Measurements from ENCODE around the gene PPP1R26.

PPP1R26 gene

DNA sequence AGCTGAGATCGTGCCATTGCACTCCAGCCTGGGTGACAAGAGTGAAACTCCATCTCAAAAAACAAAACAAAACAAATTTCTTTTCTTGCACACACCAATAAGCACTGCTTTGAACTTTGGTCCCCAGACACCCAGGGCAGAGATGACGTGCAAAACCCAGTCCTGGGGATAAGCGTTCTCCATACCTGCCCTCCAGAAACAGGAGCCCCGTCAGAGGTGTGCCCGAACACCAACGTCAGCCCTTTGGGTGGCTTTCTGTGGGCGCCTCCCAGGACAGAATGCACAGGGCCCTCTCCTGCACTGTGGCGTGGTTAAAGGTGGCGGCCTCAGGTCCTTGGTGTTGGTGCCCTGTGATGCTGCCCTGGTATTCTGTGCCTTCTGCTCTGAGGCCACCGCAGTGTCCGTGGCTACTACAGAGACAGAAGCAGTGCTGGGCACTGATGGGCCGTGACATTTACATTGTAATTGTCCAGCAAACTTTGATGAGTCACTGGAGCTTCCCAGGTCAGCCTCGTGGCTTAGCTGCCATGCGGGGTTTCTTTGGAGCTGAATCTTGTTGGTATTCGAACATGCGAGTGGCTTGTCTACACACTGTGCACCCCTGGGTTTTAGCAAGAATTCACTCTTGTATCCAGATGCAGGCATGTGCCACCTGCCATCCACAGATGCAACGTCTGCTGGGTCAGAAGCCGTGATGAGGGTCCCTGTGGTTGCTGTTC is 9.8 kb downstream of the PPP1R26 start:
- no peak for DNase-seq

DNA sequence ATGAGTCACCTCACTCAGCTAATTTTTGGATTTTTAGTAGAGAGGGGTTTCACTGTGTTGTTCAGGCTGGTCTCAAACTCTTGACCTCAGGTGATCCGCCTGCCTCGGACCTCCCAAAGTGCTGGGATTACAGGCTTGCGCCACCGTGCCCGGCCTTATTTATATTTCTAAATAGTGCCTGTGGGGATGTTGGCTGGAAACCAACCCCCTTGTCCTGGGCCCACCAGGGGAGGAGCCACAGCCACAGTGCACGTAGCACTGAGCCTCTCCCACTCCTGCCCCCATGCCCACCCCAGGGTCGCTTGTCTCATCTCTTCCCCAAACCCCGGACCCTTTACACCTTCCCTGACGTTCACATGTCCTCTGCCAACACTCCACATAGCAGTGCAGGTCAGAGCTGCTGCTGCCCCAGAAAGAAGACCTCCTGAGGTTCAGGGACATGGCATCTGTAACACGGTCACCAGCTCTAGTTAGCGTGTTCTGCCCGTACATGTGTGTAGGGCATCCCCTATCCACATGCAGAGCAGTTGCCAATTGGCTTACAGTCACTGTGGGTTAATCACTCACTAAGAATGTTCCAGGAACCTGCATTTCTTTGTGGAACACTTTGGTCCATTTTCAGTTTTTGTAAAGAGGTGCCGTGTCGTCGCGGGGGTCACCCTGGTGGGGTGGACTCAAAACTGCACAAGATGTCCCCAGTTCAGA is 10.7 kb downstream of the PPP1R26 start:
- no peak for DNase-seq

DNA sequence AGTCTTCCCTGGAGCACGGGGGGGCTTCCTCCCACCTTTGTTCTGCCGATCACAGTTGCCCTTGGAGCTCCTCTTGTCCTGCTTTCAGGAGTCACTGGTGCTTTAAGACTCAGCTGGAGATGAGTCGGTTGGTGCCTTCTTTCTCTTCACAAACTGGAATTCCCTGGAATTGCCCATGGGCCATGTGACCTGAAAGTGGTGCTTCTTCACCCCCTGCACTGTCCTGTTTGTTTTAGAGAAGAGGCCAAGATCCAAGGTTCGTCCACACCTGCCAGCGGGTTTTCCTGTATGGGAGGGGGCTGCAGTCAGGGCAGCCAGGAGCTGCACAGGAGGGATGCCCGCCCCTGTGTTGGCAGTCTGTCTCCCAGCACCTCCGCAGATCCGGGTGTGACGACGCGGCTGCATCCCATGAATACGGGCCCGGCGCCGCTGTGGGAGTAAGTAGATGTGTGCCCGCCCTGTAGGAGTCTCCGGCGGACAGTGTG is 11.4 kb downstream of the PPP1R26 start:
- DNase-seq: no peak

DNA sequence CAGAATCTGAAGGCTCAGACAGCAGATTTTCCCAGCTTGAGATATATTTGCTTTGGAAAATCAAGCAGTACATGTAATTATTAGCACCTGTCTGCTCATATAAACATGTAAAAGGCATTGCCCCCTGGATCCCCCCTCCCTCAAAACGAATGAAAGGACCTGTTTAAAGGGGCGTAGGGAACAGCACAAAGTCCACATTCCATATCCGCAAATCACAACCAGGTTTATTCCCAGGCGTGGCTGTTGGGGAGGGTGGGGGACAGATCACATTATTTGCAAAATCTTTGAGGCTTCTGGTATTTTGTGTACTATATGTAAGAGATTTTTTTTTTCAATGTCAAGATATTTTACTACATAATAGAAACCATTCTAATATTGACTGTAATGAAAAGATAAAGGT is 12.2 kb downstream of the PPP1R26 start:
- DNase-seq: no peak

DNA sequence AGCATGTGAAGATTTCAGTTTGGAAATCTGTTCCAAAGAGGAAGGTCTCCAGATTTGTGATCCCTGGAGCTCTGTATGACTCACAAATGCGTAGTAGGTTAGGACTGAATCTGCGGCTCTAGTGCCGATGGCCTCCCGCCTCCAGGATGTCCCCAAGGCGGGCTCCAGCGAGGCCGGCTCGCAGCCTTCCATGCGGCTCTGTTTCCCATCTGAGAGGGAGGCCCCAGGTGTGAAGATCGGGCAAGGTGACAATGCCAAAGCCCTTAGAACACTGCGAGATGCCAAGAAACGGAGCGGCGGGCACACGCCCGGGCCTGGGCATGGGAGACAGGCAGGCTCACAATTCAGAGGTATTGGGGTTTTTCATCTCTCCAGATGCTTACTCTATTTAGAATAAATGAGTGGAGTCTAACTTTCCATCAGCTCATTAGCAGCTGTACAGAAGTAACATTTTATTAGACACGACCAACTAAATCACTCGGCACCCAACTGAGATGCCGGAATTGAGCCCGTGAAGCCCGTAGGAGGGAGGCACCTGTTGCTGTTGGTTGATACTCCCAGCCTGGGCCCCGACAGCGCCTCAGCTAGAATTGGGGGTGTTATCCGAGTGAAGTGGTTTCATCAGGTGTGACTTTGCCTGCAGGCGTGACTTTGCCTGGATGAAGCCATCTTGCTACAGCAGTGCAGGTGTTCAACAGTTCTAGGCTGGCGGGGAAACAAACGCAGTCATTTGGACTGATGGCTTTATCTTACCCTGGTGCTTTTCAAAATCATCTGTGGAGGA is 13.5 kb downstream of the PPP1R26 start:
- DNase-seq: no peak

DNA sequence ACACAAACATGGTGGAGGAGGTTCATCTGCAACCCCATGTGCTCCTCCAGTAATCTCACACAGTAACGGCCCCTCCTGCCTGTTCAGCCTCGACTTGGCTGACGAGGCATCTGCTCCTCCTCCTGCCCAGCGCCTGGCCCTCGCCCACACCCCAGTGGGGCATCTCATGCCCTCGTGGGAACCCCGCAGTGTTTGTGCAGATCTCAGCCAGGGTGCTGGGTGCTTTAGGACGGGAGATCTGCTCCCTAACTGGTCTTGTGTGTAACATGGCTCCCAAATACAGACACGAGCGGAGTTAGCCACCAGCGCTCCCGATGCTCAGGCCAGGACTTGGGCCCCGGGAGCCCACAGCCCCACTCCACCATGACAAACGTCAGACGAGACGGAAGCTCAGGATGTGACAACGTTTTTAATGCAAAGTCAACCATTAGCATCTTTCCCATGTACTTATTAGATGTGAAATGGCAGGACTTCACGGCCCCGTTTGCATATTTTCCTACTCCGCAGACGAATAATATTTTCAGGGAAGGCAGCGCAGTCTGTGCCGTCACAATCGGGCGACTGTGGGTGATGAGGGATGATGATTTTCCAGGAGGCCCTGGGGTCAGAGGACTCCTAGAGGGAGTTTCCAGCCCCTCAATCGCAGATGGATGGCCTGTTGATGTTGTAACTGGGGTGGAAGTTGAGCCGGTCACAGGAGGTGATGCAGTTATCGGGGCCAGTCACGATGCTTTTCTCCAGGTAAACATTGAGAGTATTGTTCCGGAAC is 15.4 kb downstream of the PPP1R26 start:
- DNase-seq: no peak

DNA sequence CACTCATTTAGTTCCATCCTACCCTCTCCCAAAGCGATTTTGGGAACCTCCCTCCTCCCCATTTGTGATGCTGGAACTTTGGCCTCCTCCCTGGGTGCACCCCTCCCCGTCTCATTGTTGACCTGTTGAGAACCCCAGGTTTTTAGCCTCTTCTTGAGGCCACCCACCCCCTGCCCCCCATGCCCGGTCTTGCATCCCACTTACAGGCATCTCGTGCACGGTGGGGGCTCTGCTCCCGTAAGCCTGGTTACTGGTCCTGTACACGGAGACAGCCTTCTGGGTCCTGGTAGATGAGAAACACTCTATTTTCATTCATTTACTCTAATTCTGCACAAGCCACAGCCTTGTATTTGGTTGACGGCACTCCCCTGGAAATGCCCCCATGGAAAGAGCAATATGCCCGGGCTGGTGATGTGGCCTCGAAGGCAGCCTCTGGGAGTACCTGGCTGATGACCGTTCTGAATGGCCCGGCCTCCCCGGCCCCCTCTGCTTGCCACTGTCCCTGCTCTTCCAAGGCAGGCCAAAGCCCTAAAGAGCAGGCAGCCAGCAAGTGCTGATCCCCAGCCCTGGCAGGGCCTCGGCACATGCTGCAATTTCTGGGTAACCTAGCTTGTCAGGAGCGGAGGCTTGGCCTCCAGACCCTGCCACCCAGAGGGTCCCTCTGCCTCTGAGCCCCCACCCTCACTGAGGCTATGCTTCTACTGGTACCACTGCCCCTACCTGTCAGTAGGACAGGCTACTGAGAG is 19.0 kb downstream of the PPP1R26 start:
- DNase-seq: no peak

DNA sequence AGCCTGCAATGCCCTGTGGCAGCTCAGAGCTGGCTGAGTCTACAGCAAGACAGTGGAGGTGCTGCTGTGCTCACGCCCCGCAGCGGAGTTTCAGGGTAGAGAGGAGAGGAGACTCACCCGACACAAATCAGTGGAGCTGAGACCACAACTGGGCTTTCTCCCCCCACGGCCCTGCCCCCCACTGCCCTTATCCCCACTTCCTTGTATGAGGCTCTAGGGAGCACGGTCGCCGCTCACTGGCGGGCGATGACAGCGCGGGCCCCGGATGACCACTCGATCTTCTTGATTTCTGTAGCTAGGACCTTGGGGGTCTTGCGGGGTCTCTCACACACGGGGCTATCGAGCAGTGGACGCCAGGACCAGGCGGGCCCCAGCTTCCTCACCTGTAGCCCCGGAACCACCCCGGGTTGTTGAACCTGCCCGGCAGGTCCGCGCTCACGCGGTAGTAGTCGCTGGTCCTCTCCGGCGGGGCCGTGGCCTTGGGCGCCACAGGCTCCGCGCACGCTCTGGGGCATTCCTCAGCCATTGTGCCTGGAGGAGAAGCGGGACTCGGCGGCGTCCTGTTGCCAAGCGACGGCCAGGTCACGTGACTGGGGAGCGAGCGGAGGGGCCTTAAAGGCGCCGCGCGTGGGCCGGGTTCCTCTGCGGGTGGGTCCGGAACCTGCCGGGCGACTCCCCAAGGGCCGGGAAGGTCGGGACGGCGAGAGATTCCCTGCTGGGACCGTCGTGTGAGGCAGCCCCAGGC is 19.9 kb downstream of the PPP1R26 start:
- DNase-seq: peak; percentile 69 to 75

DNA sequence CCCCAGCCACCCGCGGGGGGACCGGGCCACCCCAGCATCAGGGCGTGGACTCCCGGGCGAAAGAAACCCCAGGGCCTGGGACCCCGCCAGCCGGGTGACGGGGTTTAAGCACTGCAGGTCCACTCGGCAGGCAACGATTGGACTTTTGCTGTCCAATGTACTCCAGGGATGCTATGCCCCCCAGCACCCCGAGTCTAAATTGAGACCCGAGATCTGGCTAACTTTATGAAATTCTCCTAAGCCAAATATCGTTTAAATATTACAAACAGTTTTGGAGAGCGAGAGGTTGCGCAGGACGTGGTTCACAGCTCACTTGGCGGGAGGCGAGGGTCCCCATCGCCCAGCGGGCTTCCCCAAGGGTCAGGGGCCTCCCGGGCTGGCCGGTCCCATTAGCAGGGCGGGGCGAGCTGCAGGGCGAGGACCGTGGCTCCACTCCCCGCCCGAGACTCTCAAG is 20.5 kb downstream of the PPP1R26 start:
- peak in 1 of 2 experiments; percentile 28 for DNase-seq

DNA sequence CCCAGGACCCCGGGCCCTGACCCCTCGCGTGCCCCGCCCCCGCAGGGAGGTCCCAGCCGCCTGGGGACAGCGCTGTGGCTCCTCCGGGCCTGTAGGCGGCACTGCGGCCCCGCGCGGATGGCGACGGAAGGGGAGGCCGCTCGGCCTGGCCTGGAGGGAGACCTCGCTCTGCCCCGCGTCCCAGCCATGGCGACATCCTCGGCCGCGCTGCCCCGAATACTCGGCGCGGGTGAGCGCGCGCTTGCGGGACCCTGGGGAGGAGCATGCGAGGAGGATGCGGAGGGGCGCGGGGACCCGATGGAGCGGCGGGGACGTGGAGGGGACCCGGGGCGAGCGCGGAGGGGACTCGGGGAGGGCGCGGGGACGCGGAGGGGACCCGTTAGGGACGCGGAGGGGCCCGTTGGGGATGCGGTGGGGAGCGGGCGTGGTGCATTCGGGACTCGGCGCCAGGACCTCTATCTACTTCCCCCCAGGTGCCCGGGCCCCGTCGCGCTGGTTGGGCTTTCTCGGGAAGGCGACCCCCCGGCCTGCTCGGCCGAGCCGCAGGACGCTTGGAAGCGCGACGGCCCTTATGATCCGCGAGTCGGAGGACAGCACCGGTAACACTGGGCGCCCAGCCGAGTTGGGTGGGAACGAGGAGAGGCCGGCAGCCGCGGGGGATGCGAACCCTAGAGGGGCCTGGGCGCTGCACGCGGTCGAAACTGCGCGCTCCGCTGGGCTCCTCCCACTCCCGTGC is 21.1 kb downstream of the PPP1R26 start, which contains the start of gene MRPS2:
MRPS2 (plus strand) TSS at position 158 of the 736 bp plus-strand sequence; CDS start at position 187, 29 bp downstream.
- DNase-seq: peak; percentile 66 to 75

DNA sequence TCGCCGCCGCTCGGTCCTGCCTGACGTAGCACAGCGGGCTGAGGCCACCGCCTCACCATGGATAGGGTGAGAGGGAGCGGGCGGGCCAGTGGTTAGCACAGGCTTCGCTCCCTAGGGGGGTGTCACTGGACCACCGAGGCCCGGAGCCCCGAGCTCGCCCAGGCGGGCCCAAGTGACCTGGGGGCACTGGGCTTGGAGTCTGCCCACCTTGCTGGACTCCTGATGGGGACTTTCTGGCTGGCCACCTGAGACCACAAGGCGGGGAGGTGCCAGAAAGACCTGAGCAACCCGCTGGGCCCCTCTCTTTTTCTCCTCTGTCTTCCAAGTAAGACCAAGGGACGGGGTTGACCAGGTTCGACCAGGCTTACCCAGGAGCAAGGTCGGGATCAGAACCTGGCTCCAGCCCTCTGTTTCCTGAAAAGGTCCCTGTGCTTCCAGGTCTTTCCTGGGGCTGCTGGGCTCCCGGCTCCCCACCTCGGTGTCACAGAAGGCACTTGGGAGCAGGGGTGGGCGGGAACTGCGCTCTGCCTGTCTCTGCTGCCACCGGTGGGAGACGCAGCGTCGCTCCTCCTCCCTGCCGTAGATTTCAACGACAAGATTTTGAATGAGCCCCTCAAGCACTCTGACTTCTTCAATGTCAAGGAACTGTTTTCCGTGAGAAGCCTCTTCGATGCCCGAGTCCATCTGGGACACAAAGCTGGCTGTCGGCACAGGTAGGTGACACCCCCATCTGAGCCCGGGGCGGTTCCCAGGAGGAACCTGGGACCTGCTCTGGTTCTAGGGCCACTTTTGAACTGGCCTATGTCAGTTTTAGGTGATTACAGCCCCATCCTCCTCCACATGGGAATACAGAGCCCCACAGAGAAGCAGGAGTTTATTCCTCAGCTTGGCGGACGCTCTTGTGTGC is 21.9 kb downstream of the PPP1R26 start:
- no peak for DNase-seq

DNA sequence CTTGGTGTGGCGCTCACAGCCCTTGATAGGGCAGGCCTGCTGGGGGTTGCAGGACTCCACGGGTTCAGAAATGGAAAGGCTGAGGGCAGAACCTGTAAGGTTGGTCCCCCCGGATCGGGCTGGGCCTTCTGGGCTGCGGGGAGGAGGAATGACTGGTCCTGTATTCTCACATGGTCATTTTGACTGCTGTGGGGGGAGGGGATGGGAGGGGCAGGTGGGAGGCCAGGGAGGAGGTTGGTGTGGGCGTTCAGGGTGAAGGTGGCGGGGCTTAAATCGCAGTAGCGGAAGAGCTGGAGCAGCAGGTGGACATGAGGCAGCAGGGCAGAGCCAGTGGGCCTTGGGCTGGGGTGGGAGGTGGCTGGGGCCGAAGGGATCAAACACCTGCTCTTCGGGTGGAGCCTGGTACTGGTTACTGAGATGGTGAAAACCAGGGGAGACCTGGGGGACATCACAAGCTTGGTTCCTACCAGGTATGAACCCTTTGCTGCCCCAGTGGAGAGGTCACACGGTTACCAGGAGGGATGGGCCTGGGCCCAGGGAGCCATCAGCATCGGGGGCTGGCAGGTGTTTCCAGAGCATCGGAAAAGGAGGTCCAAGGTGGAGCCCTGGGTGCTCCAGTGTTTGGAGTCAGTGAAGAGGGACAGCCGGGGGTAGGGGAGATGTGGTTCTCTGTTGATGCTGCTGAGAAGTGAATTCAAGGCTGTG is 22.7 kb downstream of the PPP1R26 start:
- no peak for DNase-seq

DNA sequence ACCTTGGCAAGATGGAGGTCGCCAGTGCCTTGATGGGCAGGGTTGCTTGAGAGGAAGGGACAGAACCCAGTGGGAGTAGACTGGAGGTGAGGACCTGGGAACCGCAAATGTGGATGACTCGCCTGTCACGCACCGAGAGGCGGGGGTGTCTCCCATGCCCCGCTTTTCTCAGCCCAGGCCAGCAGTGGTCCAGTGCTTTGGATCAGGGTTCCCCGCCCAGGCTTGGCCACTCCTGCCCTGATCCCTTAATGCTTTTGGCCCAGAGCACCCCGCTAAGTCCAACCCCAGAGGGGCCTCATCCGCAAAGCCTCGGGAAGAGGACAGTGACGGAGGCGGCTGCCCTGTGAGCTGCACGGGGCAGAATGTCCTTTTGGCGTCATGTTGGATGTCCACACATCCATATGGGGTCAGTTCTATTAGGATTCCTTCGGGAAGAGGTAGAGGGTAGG is 23.3 kb downstream of the PPP1R26 start:
- DNase-seq: no peak

DNA sequence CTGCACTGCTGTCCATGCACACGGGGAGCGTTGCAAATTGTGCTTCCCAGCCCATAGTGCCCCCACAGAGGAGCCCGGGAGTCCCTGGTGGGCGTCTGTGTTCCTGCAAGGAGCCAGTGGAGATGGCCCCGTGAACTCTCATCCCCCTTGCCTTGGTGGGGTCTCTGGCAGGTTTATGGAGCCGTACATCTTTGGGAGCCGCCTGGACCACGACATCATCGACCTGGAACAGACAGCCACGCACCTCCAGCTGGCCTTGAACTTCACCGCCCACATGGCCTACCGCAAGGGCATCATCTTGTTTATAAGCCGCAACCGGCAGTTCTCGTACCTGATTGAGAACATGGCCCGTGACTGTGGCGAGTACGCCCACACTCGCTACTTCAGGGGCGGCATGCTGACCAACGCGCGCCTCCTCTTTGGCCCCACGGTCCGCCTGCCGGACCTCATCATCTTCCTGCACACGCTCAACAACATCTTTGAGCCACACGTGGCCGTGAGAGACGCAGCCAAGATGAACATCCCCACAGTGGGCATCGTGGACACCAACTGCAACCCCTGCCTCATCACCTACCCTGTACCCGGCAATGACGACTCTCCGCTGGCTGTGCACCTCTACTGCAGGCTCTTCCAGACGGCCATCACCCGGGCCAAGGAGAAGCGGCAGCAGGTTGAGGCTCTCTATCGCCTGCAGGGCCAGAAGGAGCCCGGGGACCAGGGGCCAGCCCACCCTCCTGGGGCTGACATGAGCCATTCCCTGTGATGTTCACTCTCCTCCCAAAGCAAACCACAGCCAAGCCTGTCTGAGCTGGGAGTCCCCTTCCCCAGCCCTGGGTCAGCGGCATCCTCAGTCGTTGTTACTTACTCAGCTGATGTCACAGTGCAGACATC is 24.0 kb downstream of the PPP1R26 start:
- no peak for DNase-seq

DNA sequence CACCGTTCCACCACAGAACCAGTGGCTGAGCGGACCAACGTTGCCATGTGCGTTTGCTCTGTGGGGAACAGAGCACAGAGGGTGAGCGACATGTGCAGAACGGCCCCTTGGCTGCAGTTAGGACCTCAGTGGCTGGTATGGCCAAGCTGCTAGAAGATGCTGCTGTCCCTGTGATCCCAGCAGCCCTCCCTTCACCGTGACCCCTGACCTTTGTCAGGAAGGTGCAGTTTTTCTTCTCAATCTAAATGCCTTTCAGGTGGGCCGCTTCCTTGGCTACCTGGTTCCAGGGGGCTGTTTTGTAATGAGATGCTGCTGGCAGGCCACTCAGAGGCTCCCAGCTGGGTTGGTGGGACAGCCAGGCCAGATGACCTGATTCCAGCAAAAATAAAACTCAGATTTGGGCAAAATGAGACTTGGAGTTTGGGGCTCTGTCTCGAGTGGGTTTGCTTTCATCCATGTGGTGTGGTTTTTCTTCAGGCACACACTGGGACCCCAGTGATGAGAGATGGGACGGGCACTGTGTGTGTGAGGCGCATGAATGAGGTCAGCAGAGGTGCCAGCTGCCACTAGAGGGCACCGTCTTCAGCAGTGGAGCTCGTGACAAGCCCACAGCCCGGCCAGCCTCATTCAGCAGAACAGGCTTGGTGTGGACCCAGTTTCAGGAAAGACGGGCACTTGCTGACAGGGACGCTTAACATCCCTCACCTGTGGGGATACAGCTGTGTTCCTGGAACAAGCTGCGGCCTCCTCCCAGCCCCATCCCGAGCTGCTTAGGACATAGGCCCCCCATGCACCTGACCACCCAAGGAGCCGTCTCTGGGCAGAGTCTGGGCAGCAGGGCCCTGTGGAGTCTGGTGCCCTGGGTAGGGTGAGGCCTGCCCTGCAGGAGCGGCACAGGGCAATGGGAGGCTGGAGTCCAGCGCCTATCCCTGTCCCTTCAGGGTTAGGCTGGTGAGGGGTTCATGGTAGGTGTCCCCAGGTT is 25.0 kb downstream of the PPP1R26 start:
- DNase-seq: peak; percentile 42 to 48
